HUES6 (cell line): Measurements from ENCODE around the gene RAF1.

ENCODE experiments used
- H3K27ac ChIP-seq: 2 replicates; pipeline ENCODE4 v1.7.0; 2013; ENCODE audit warnings: low read depth, mild to moderate bottlenecking, low read length, inconsistent platforms
- H3K27me3 ChIP-seq: 2 replicates; pipeline ENCODE4 v1.6.1; 2013; ENCODE audit warnings: low read length; ENCODE audit not compliant: control insufficient read depth, insufficient read depth
- H3K36me3 ChIP-seq: 2 replicates; pipeline ENCODE4 v1.6.1; 2013; ENCODE audit warnings: low read length; ENCODE audit not compliant: control insufficient read depth, insufficient read depth
- H3K4me1 ChIP-seq: 2 replicates; pipeline ENCODE4 v1.6.1; 2013; ENCODE audit warnings: low read length; ENCODE audit not compliant: control insufficient read depth, insufficient read depth
- H3K4me3 ChIP-seq: 2 replicates; pipeline ENCODE4 v1.5.1; 2013; ENCODE audit warnings: low read depth, low read length
- H3K9ac ChIP-seq: one replicate; pipeline ENCODE4 v1.6.1; 2013; ENCODE audit warnings: mild to moderate bottlenecking, low read length
- H3K9me3 ChIP-seq: 2 replicates; pipeline ENCODE4 v1.6.1; 2013; ENCODE audit warnings: low read depth, low read length; ENCODE audit not compliant: control insufficient read depth, insufficient read depth

The RAF1 gene

DNA sequence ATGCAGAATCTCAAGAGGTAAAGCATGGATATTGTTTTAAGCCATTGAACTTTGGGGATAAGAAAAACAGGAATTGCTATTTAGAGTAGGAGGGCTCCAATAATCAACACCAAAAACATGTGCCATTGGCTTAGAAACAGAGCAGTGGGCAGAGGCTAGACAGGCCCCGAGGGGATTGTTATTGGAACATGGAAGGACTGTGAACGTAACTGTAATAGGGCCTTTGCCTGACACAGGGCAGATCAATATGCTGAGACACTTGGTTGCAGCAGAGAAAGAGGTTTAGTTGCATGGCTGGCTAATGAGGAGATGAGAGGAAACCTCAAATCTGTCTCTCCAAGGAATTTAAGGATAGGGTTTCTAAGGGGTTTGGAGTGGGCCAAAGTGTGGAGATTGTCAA, 36.9 kb upstream of the RAF1 start:
- H3K9me3 ChIP-seq = no peaks in the 10 kb centered on the region
- no peak overlapping the region for H3K9ac ChIP-seq
- H3K27me3 ChIP-seq = no peaks in the 10 kb centered on the region
- no peak overlapping the region for H3K4me3 ChIP-seq
- H3K36me3 ChIP-seq = no peaks in the 10 kb centered on the region
- no peak overlapping the region for H3K27ac ChIP-seq
- no peaks in the 10 kb centered on the region for H3K4me1 ChIP-seq

DNA sequence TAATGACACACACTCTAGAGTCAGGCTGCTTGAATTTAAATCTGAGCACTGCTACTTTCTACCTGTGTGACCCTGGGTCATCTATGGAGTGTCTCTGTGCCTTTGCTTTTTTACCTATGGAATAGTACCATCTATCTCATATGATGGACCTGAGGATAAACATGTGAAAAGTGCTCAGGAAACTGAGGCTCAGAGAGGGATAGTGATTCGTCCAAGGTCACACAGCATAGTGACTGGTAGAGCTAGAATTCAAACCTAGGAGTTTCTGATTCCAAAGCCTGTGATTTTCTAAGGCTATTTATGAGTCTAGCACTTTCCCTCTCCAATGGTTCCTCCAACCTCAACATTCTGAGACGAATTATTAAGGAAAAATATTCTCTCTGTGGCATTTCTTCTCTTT, 32.0 kb upstream of the RAF1 start:
- H3K27ac ChIP-seq = no peak overlapping the region
- peaks cover 11% of the 10 kb centered on the region for H3K4me1 ChIP-seq
- no peaks in the 10 kb centered on the region for H3K36me3 ChIP-seq
- no peak overlapping the region for H3K4me3 ChIP-seq
- H3K9me3 ChIP-seq = no peaks in the 10 kb centered on the region
- no peaks in the 10 kb centered on the region for H3K27me3 ChIP-seq
- H3K9ac ChIP-seq = no peak overlapping the region

DNA sequence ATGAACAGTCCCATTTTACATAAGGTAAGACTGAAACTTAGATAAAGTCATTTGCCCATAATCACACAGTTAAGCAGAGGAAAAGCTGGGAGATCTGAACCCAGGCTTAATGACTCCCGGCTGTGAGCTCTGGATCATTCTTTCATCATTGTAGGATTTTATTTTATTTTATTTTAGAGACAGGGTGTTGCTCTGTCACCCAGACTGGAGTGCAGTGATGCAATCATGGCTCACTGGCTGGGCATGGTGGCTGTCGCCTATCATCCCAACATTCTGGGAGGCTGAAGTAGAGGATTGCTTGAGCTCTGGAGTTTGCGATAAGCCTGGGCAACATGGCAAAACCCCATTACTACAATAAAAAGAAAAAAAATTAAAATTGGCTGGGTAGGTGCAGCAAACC, 31.2 kb upstream of the RAF1 start:
- no peaks in the 10 kb centered on the region for H3K27me3 ChIP-seq
- no peak overlapping the region for H3K9ac ChIP-seq
- H3K36me3 ChIP-seq = no peaks in the 10 kb centered on the region
- H3K9me3 ChIP-seq = no peaks in the 10 kb centered on the region
- no peak overlapping the region for H3K4me3 ChIP-seq
- H3K27ac ChIP-seq = no peak overlapping the region
- H3K4me1 ChIP-seq = peaks cover 11% of the 10 kb centered on the region

DNA sequence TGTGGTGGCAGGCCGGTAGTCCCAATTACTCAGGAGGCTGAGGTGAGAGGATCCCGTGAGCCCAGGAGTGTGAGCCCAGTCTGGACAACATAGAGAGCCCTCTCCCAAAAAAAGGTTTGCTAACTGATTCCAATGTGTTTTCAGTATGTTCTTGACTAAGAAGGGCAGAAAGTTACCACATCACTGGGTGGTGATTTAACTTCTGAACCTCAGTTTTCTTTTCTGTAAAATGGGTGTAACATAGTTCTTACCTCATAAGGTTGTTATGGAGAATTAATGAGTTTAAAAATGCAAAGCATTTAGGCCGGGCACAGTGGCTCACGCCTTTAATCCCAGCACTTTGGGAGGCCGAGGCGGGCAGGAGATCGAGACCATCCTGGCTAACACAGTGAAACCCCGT, 28.5 kb upstream of the RAF1 start:
- no peak overlapping the region for H3K9ac ChIP-seq
- H3K4me3 ChIP-seq = no peak overlapping the region
- H3K9me3 ChIP-seq = no peaks in the 10 kb centered on the region
- no peaks in the 10 kb centered on the region for H3K36me3 ChIP-seq
- H3K4me1 ChIP-seq = peaks cover 11% of the 10 kb centered on the region
- no peak overlapping the region for H3K27ac ChIP-seq
- H3K27me3 ChIP-seq = no peaks in the 10 kb centered on the region

DNA sequence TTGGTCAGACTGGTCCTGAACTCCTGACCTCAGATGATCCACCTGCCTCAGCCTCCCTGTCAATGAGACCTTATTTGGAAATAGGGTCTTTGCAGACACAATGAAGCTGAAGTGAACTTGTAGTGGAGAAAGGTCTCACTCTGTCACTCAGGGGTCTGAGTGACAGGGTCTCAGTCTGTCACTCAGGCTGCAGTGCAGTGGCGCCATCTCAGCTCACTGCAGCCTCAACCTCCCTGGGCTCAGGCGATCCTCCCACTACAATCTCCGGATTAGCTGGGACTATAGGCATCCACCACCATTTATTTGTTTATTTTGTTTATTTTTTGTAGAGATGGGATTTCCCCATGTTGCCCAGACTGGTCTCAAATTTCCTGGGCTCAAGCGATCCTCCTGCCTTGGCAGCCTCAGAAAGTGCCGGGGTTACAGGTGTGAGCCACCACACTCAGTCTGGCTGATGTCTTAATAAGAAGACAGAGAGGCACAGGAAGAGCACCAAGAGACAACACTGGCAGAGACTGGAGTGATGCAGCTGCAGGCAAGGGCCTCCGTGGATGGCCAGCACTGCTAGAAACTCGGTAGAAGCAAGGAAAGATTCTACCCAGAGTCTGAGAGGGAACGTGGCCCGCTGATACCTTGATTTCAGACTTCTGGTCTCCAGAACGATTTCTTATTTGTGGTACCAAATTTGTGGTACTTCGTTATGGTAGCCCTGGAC, 26.2 kb upstream of the RAF1 start:
- Histone ChIP-seq H3K4me1 (peaks cover 11% of the 10 kb centered on the region), H3K9me3 (no peaks in the 10 kb centered on the region), H3K27ac (no peak overlapping the region), H3K27me3 (no peaks in the 10 kb centered on the region), H3K9ac (no peak overlapping the region), H3K36me3 (no peaks in the 10 kb centered on the region), H3K4me3 (no peak overlapping the region)

DNA sequence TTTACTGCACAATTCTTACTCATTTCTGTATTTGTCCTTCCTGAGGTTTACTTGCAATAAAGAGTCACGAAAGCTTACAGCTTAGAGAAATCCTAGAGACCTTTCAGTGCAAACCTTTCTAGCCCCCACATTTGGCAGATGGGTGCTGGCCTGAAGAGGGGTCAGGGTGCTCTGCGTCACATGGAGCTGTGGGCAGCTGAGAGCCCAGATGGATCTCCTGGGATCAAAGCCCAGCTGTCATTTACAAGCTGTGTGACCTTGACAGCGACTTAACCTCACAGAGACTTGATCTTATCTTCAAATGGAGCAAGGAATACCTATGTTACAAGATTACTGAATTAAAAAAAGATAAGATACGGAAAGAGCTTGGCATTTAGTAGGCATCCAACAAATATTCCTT, 24.0 kb upstream of the RAF1 start:
- Histone ChIP-seq H3K4me3 (no peak overlapping the region), H3K9ac (no peak overlapping the region), H3K4me1 (no peaks in the 10 kb centered on the region), H3K27ac (no peak overlapping the region), H3K9me3 (no peaks in the 10 kb centered on the region), H3K27me3 (no peaks in the 10 kb centered on the region), H3K36me3 (no peaks in the 10 kb centered on the region)

DNA sequence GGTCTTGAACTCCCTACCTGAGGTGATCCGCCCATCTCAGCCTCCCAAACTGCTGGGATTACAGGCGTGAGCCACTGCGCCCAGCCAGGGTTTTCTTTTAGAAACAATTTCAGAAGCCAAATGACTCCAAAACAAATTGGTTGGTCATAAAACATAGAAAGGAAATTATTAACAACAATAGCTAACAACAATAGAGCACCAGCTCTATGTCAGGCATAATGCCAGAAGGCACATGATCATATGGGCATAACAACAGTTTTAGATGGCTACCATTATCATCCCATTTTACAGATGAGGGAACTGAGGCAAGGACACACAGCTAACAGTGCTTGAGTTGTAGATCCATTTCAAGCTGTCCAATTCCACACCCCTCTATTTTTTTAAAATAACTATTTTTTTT, 22.2 kb upstream of the RAF1 start:
- H3K9me3 ChIP-seq = no peaks in the 10 kb centered on the region

DNA sequence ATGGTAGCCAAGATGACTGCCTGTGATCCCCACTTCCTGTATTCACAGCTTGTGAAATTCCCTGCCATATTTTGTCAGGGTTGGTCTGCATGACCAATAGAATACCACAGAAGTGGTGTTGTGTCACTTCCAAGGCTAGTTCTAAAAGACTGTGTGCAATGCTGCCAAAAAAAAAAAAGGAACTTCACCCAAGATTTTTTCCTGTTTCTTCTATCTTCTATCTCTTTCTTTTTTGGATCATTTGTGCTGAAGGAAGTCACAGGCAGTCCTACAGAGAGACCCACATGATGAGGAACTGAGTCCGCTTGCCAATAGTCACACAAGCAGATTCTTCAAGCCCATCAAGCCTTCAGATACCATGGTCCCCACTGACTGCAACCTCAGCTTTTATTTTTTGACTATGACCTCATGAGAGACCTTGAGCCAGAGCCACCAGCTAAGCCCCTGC, 18.1 kb upstream of the RAF1 start:
- no peaks in the 10 kb centered on the region for H3K27me3 ChIP-seq
- no peak overlapping the region for H3K27ac ChIP-seq
- no peak overlapping the region for H3K4me3 ChIP-seq
- H3K9ac ChIP-seq = no peak overlapping the region
- H3K4me1 ChIP-seq = 0 out of 2 replicates have a peak, but pooled peaks cover 5% of the 10 kb centered on the region
- H3K9me3 ChIP-seq = no peaks in the 10 kb centered on the region
- H3K36me3 ChIP-seq = no peaks in the 10 kb centered on the region

More for the DNA sequence above, 22.2 kb upstream of the RAF1 start:
- no peaks in the 10 kb centered on the region for H3K4me1 ChIP-seq
- no peak overlapping the region for H3K27ac ChIP-seq
- no peaks in the 10 kb centered on the region for H3K36me3 ChIP-seq
- H3K4me3 ChIP-seq = no peak overlapping the region
- no peaks in the 10 kb centered on the region for H3K27me3 ChIP-seq
- no peak overlapping the region for H3K9ac ChIP-seq

DNA sequence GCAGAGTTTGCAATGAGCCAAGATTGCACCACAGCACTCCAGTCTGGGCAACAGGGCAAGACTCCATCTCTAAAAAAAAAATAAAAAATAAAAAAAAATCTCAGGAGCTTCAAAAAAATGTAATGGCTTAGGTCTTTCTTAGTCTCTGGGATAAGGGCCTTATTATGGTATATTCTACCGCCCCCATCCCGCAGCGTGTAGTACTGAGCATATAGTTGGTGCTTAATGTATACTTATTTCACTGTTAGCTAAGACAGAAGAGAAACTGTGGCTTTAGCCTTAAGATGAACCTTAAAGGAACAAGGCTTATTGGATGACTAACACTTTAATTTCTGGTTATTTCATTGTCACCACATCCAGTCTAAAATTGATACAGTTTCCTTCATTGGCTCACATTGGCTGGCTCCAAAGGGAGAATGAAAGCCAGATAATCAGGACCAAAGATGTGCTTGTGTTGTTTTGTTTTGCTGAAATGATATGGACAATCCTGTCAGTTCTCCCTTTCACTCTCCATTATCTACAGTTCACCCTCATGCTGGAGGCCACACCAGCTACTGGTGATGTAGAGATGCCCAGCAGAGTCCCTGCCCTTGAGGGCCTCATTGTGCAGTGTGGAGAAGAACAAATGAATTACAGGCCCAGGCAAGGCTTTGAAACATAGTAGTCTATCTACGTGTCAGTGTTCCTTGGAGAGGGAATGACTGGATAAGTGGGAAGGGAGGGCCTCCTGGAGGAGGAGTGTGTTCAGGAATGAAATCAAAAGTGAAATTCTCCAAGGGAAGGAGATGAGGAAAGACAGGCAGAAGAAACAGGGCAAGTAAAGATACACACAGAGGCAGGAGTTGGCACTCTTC, 17.4 kb upstream of the RAF1 start:
- no peaks in the 10 kb centered on the region for H3K36me3 ChIP-seq
- H3K27me3 ChIP-seq = no peaks in the 10 kb centered on the region
- H3K9ac ChIP-seq = no peak overlapping the region
- no peak overlapping the region for H3K4me3 ChIP-seq
- no peak overlapping the region for H3K27ac ChIP-seq
- 0 out of 2 replicates have a peak, but pooled peaks cover 5% of the 10 kb centered on the region for H3K4me1 ChIP-seq
- no peaks in the 10 kb centered on the region for H3K9me3 ChIP-seq

DNA sequence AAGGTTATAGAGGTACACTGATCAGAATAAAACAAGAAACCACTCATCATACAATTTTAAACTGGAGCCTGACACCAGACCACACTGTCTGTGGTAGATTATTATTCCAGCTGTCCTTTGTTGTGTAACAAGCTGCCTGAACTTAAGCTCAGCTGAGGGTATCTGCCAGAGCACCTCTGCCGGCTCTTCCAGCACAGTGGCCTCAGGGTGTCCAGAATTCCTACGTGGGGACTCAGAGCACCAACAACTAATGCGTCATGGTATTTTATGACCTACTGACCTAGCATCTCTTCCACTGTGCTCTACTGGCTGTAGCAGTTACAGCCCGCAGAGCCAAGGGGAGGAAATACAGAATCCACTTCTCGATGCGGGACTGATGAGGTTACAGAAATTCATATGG, 15.6 kb upstream of the RAF1 start:
- H3K4me3 ChIP-seq = no peak overlapping the region
- H3K36me3 ChIP-seq = no peaks in the 10 kb centered on the region
- no peaks in the 10 kb centered on the region for H3K9me3 ChIP-seq
- H3K27me3 ChIP-seq = no peaks in the 10 kb centered on the region
- H3K4me1 ChIP-seq = peaks cover 18% of the 10 kb centered on the region
- H3K9ac ChIP-seq = no peak overlapping the region
- H3K27ac ChIP-seq = no peak overlapping the region

DNA sequence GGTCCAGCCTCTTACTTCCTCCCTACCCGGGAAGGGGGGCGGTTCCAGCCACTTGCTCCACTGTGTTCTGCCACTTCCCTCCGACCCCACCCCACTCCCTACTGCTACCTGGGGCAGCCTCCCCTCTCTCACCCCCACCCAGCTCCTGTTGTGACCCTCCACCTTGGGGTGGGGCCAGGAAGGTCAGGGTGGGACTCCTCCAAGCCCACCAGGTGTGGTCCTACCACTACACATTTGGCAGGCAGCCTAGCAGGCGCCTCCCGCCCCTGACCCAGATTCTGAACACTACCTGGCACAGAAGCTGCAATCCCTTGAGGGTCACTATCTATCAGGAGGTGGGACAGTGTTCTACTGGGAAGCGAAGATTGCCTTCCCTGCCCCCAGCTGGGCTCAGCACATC, 13.7 kb upstream of the RAF1 start:
- Histone ChIP-seq H3K27me3 (no peaks in the 10 kb centered on the region), H3K4me3 (no peak overlapping the region), H3K9me3 (no peaks in the 10 kb centered on the region), H3K36me3 (no peaks in the 10 kb centered on the region), H3K4me1 (peaks cover 26% of the 10 kb centered on the region), H3K27ac (no peak overlapping the region), H3K9ac (no peak overlapping the region)
